PC-9 (cell line): Measurements from ENCODE around the gene GPR146. TPM values are rescaled to one million over a fixed set of nuclear protein-coding genes. Genes with fewer than 3 reads are reported as not detected.

Experiments
- BruUV-seq: library from RNA; stranded (reverse); fragments of 400-500 nt; replicated peaks from 2 replicates; lab custom pipeline; 2021; lab: Mats Ljungman, UMichigan
- CTCF ChIA-PET: fragments of 300-600 bp; sonication (Branson Sonifier 250); formaldehyde crosslinking; loops from one replicate; lab custom pipeline; 2022; ENCODE audit warnings: antibody characterized with exemption; lab: Charles Lee
- POLR2A ChIA-PET: fragments of 300-600 bp; sonication (Branson Sonifier 250); formaldehyde crosslinking; loops from one replicate; lab custom pipeline; 2022; ENCODE audit warnings: antibody characterized with exemption; ENCODE audit not compliant: unreplicated experiment; lab: Charles Lee
- DNase-seq, 2 experiments: peaks; one replicate each; pipeline versions ENCODE4 v3.0.0 to v3.0.0-alpha.2; 2015 to 2022; ENCODE audit warnings: mixed read lengths in 1 of 2
- H2AFZ ChIP-seq: fragments of 200-600 bp; sonication (generic); 2 replicates; pipeline ENCODE4 v1.8.1; 2017; ENCODE audit warnings: antibody characterized with exemption
- H3F3A ChIP-seq: fragments of 200-600 bp; sonication (generic); 2 replicates; pipeline ENCODE4 v1.8.1; 2017; ENCODE audit warnings: antibody characterized with exemption, mild to moderate bottlenecking, low read depth; ENCODE audit not compliant: insufficient read depth
- H3K27ac ChIP-seq: fragments of 200-600 bp; sonication (generic); 2 replicates; pipeline ENCODE4 v1.6.1; 2016; ENCODE audit warnings: mixed run types
- H3K27me3 ChIP-seq: fragments of 200-600 bp; sonication (generic); 2 replicates; pipeline ENCODE4 v1.6.1; 2016; ENCODE audit warnings: low read depth, mixed run types; ENCODE audit not compliant: insufficient read depth
- H3K36me3 ChIP-seq: fragments of 200-600 bp; sonication (generic); 2 replicates; pipeline ENCODE4 v1.6.1; 2016; ENCODE audit warnings: low read depth, mixed run types
- H3K4me1 ChIP-seq: fragments of 200-600 bp; sonication (generic); replicated peaks from 2 replicates; pipeline ENCODE4 v1.6.1; 2016; ENCODE audit warnings: mixed run types; ENCODE audit not compliant: insufficient read depth
- H3K4me2 ChIP-seq: fragments of 200-600 bp; sonication (generic); 2 replicates; pipeline ENCODE4 v1.6.1; 2017; ENCODE audit warnings: mixed run types
- H3K4me3 ChIP-seq: fragments of 200-600 bp; sonication (generic); 2 replicates; pipeline ENCODE4 v1.6.1; 2016; ENCODE audit warnings: mixed run types
- H3K79me2 ChIP-seq: fragments of 200-600 bp; sonication (generic); 2 replicates; pipeline ENCODE4 v1.6.1; 2017; ENCODE audit warnings: low read depth, mixed run types
- H3K9me2 ChIP-seq: fragments of 200-600 bp; sonication (generic); 2 replicates; pipeline ENCODE4 v1.8.1; 2017; ENCODE audit warnings: mild to moderate bottlenecking; ENCODE audit not compliant: insufficient read depth
- H3K9me3 ChIP-seq: fragments of 200-600 bp; sonication (generic); 2 replicates; pipeline ENCODE4 v1.8.1; 2016; ENCODE audit warnings: low read depth; ENCODE audit not compliant: insufficient read depth
- H4K20me1 ChIP-seq: fragments of 200-600 bp; sonication (generic); 2 replicates; pipeline ENCODE4 v1.8.1; 2017; ENCODE audit not compliant: insufficient read depth
- EZH2 ChIP-seq: fragments of 200-600 bp; sonication (generic); IDR thresholded peaks from 2 replicates; pipeline ENCODE4 v1.8.0; 2017; ENCODE audit warnings: antibody characterized with exemption, low read depth
- intact Hi-C: fragments of 100-400 bp; cut with micrococcal nuclease; formaldehyde crosslinking; loops from one replicate; pipeline ENCODE4 v1.10.0; 2022; ENCODE audit not compliant: unreplicated experiment
- total RNA-seq: library from RNA; stranded (reverse); gene quantifications from 2 replicates; pipeline ENCODE4 v1.2.3, GENCODE V29; 2021
- TF ChIP-seq, protein P1 (sequence below): fragments of 200-600 bp; sonication (generic); conservative IDR thresholded peaks from 2 replicates; pipeline ENCODE4 v1.6.1; 2017; ENCODE audit warnings: mixed run types, antibody characterized with exemption, mild to moderate bottlenecking, moderate library complexity

Gene GPR146
- total RNA-seq, 1 experiment from 2014 or later = 3.4 TPM

- H3K79me2 ChIP-seq = 0 out of 2 replicates have a peak, but pooled peaks cover 8% of the 10 kb centered on the region
- no TSS peak for BruUV-seq
Measured at GRCh38 chr7:1019255-1019785, 25.0 kb upstream of the GPR146 start.

GRCh38 chr7:1019789-1020610 is 24.3 kb upstream of the GPR146 start:
- no peak for TF ChIP-seq EZH2
- TF ChIP-seq, protein P1, sequence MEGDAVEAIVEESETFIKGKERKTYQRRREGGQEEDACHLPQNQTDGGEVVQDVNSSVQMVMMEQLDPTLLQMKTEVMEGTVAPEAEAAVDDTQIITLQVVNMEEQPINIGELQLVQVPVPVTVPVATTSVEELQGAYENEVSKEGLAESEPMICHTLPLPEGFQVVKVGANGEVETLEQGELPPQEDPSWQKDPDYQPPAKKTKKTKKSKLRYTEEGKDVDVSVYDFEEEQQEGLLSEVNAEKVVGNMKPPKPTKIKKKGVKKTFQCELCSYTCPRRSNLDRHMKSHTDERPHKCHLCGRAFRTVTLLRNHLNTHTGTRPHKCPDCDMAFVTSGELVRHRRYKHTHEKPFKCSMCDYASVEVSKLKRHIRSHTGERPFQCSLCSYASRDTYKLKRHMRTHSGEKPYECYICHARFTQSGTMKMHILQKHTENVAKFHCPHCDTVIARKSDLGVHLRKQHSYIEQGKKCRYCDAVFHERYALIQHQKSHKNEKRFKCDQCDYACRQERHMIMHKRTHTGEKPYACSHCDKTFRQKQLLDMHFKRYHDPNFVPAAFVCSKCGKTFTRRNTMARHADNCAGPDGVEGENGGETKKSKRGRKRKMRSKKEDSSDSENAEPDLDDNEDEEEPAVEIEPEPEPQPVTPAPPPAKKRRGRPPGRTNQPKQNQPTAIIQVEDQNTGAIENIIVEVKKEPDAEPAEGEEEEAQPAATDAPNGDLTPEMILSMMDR = no peak
- H2AFZ ChIP-seq = no peak overlapping the region
- POLR2A ChIA-PET = interaction anchor here (0.5 kb wide), 1 partner anchor 46 kb away, joined by 6 read pairs; no protein-coding TSS in a partner anchor
- H3K27ac ChIP-seq = no peak overlapping the region
- no peak overlapping the region for H3K4me2 ChIP-seq
- no peaks in the 10 kb centered on the region for H3K9me3 ChIP-seq
- peaks cover 9% of the 10 kb centered on the region for H3F3A ChIP-seq
- no peak overlapping the region for H3K4me3 ChIP-seq
- DNase-seq = no peak
- intact Hi-C loops = no loop called here
- peaks cover 11% of the 10 kb centered on the region for H4K20me1 ChIP-seq
- no peaks in the 10 kb centered on the region for H3K36me3 ChIP-seq
- H3K27me3 ChIP-seq = no peaks in the 10 kb centered on the region
- 0 out of 2 replicates have a peak, but pooled peaks cover 8% of the 10 kb centered on the region for H3K79me2 ChIP-seq
- BruUV-seq = no TSS peak
- no peaks in the 10 kb centered on the region for H3K9me2 ChIP-seq
- CTCF ChIA-PET = interaction anchor here (0.6 kb wide), 1 partner anchor 189 kb away, joined by 3 read pairs; no protein-coding TSS in a partner anchor
- no peaks in the 10 kb centered on the region for H3K4me1 ChIP-seq

More at GRCh38 chr7:1019255-1019785, 25.0 kb upstream of the GPR146 start:
- ChIA-PET CTCF (no interaction called here), POLR2A (interaction anchor here (0.5 kb wide), 1 partner anchor 45 kb away, joined by 6 read pairs; no protein-coding TSS in a partner anchor)
- Histone ChIP-seq H4K20me1 (peaks cover 8% of the 10 kb centered on the region), H3K9me3 (no peaks in the 10 kb centered on the region), H3K9me2 (no peaks in the 10 kb centered on the region), H3K4me1 (no peaks in the 10 kb centered on the region), H3K27me3 (no peaks in the 10 kb centered on the region), H3K4me3 (no peak overlapping the region), H3K36me3 (no peaks in the 10 kb centered on the region), H3K27ac (no peak overlapping the region), H3F3A (peaks cover 9% of the 10 kb centered on the region), H2AFZ (no peak overlapping the region), H3K4me2 (no peak overlapping the region)
- TF ChIP-seq, protein P1 = no peak
- TF ChIP-seq EZH2 = no peak
- intact Hi-C loops = no loop called here
- no peak for DNase-seq

GRCh38 chr7:1020849-1021251 is 23.5 kb upstream of the GPR146 start:
- Histone ChIP-seq H3K27me3 (no peaks in the 10 kb centered on the region), H3K9me2 (no peaks in the 10 kb centered on the region), H3K4me3 (no peak overlapping the region), H3K4me2 (no peak overlapping the region), H3K9me3 (no peaks in the 10 kb centered on the region), H3K27ac (no peak overlapping the region), H3K4me1 (no peaks in the 10 kb centered on the region), H3K79me2 (peaks cover 9% of the 10 kb centered on the region; the same call in 1 of the 2 replicates), H3K36me3 (no peaks in the 10 kb centered on the region), H2AFZ (no peak overlapping the region), H4K20me1 (peaks cover 17% of the 10 kb centered on the region), H3F3A (peaks cover 9% of the 10 kb centered on the region)
- BruUV-seq = no TSS peak
- intact Hi-C loops = no loop called here
- TF ChIP-seq, protein P1 = no peak; the same call in 1 of the 2 replicates
- TF ChIP-seq EZH2 = no peak
- POLR2A ChIA-PET = no interaction called here
- no peak for DNase-seq
- CTCF ChIA-PET = no interaction called here
